DOHH2 (cell line): ENCODE data around the gene ALAS1.

ENCODE experiments used
- EZH2phosphoT487 ChIP-seq: fragments of 200-600 bp; sonication (generic); IDR thresholded peaks from 2 replicates; pipeline ENCODE4 v1.6.1; 2017; ENCODE audit warnings: borderline replicate concordance, mild to moderate bottlenecking, antibody characterized with exemption, low read length, moderate library complexity, mixed read lengths
- TF ChIP-seq, protein P1 (sequence below): fragments of 200-600 bp; sonication (generic); IDR thresholded peaks from one replicate; pipeline ENCODE4 v1.5.1; 2014; ENCODE audit warnings: antibody characterized with exemption, mild to moderate bottlenecking, low read depth, low read length; ENCODE audit not compliant: poor library complexity, severe bottlenecking

DNA sequence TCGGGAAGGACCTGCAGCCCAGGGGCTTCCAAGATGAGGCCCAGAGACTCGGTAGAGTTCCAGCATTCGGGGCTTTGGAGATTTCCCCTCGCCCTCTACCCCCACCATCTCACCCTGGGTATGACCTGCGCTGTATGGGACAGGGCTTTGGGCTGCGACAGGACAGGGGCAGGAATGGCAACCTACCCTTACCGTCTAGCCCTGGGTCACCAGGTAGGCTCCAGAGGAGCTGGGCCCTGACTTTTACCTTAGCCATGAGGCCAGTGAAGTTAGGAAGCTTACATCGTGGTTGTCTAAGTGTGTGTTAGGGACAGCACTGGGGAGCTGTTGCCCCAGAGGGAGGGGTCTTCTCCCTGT, 48.3 kb downstream of the ALAS1 start:
- TF ChIP-seq, protein P1, sequence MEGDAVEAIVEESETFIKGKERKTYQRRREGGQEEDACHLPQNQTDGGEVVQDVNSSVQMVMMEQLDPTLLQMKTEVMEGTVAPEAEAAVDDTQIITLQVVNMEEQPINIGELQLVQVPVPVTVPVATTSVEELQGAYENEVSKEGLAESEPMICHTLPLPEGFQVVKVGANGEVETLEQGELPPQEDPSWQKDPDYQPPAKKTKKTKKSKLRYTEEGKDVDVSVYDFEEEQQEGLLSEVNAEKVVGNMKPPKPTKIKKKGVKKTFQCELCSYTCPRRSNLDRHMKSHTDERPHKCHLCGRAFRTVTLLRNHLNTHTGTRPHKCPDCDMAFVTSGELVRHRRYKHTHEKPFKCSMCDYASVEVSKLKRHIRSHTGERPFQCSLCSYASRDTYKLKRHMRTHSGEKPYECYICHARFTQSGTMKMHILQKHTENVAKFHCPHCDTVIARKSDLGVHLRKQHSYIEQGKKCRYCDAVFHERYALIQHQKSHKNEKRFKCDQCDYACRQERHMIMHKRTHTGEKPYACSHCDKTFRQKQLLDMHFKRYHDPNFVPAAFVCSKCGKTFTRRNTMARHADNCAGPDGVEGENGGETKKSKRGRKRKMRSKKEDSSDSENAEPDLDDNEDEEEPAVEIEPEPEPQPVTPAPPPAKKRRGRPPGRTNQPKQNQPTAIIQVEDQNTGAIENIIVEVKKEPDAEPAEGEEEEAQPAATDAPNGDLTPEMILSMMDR, result no peak
- no peak for TF ChIP-seq EZH2phosphoT487
